Breast epithelium (tissue), 4 donors: Measurements from ENCODE around the gene TOP1. TPM values are rescaled to one million over a fixed set of nuclear protein-coding genes. Genes with fewer than 3 reads are reported as not detected.

Experiments
- DNase-seq, 2 donors: peaks; one replicate each; pipeline ENCODE4 v3.0.0-alpha.2; 2019; ENCODE audit warnings: low spot score in 2 of 2
- H3K27ac ChIP-seq, 2 donors: fragments of 200-600 bp; sonication (generic) in 1 of 2; one replicate each; pipeline ENCODE4 v1.5.1; 2016 to 2019; ENCODE audit warnings: mild to moderate bottlenecking in 1 of 2
- H3K27me3 ChIP-seq, 2 donors: fragments of 200-600 bp; sonication (generic) in 1 of 2; one replicate each; pipeline versions ENCODE4 v1.5.1 to v1.6.0; 2017 to 2019; ENCODE audit warnings: control low read depth in 1 of 2, mild to moderate bottlenecking in 1 of 2
- H3K36me3 ChIP-seq: fragments of 200-600 bp; one replicate; pipeline ENCODE4 v1.5.1; 2019
- H3K4me1 ChIP-seq, 2 donors: fragments of 200-600 bp; sonication (generic); one replicate each; pipeline ENCODE4 v1.5.1; 2016 to 2019; ENCODE audit warnings: control low read depth in 1 of 2
- H3K4me3 ChIP-seq, 3 donors: fragments of 200-600 bp; sonication (generic); 1 replicate in 2 of 3; 2 replicates in 1 of 3; pipeline ENCODE4 v1.5.1; 2016 to 2019; ENCODE audit warnings: mild to moderate bottlenecking in 3 of 3, moderate library complexity in 2 of 3
- H3K9me3 ChIP-seq, 2 donors: fragments of 200-600 bp; sonication (generic) in 1 of 2; one replicate each; pipeline ENCODE4 v1.5.1; 2016 to 2019; ENCODE audit warnings: control low read depth in 1 of 2
- CTCF ChIP-seq, 3 donors: fragments of 450-650 bp; IDR thresholded peaks; one replicate each; pipeline ENCODE4 v1.5.1; 2016 to 2017; ENCODE audit warnings: antibody characterized with exemption in 3 of 3, mild to moderate bottlenecking in 3 of 3, moderate library complexity in 3 of 3
- POLR2A ChIP-seq: fragments of 450-650 bp; IDR thresholded peaks from one replicate; pipeline ENCODE4 v1.6.1; 2016; ENCODE audit warnings: antibody characterized with exemption, mild to moderate bottlenecking, moderate library complexity
- POLR2AphosphoS5 ChIP-seq, 3 donors: sonication (generic); formaldehyde crosslinking; IDR thresholded peaks; one replicate each; pipeline ENCODE4 v1.6.1; 2017; ENCODE audit warnings: antibody characterized with exemption in 3 of 3
- intact Hi-C: fragments of 100-400 bp; cut with DNase I; formaldehyde crosslinking; loops from one replicate; pipeline ENCODE4 v1.15.1; 2023; ENCODE audit warnings: low total_unique reads
- total RNA-seq, 3 donors: library from RNA; depleted of rRNA; stranded (reverse); fragments of >200 nt; gene quantifications; one replicate each; pipeline ENCODE4 v1.1.0, GENCODE V29; 2016

TOP1 gene
- total RNA-seq, 3 donors from 2014 or later: 24.0 to 41.6 (median 40.3) TPM

- no peak for DNase-seq
- H3K4me1 ChIP-seq: no peaks in the 10 kb centered on the region
- no peaks in the 10 kb centered on the region for H3K27me3 ChIP-seq
- no peak overlapping the region for H3K4me3 ChIP-seq
- TF ChIP-seq CTCF (IDR thresholded peaks at IDR 0.05) (no peak), POLR2AphosphoS5 (IDR thresholded peaks at IDR 0.05) (no peak), POLR2A (no peak)
- intact Hi-C loops: no loop called here
- H3K27ac ChIP-seq: no peak overlapping the region
- peaks cover 15% of the 10 kb centered on the region for H3K36me3 ChIP-seq
- no peaks in the 10 kb centered on the region for H3K9me3 ChIP-seq
Observed at GRCh38 chr20:41118632-41119031, 90.0 kb downstream of the TOP1 start.

- H3K27me3 ChIP-seq: no peaks in the 10 kb centered on the region
- no peak overlapping the region for H3K4me3 ChIP-seq
- H3K27ac ChIP-seq: peak overlapping the region in 1 of 2 donors; percentile 0
- H3K4me1 ChIP-seq: no peaks in the 10 kb centered on the region
- intact Hi-C loops: no loop called here
- no peak for DNase-seq
- H3K9me3 ChIP-seq: no peaks in the 10 kb centered on the region
- H3K36me3 ChIP-seq: peaks cover 7% of the 10 kb centered on the region
- TF ChIP-seq POLR2A: no peak
- TF ChIP-seq CTCF (IDR thresholded peaks at IDR 0.05): no peak
- TF ChIP-seq POLR2AphosphoS5 (IDR thresholded peaks at IDR 0.05): no peak
Observed at GRCh38 chr20:41119614-41120561, 91.3 kb downstream of the TOP1 start.

- no peak for DNase-seq
- Histone ChIP-seq H3K27me3 (no peaks in the 10 kb centered on the region), H3K4me1 (no peaks in the 10 kb centered on the region), H3K36me3 (no peaks in the 10 kb centered on the region), H3K27ac (no peak overlapping the region), H3K9me3 (no peaks in the 10 kb centered on the region), H3K4me3 (no peak overlapping the region)
- intact Hi-C loops: no loop called here
- no peak for TF ChIP-seq POLR2A
- no peak for TF ChIP-seq CTCF (IDR thresholded peaks at IDR 0.05)
- TF ChIP-seq POLR2AphosphoS5 (IDR thresholded peaks at IDR 0.05): no peak
Observed at GRCh38 chr20:41121399-41121798, 92.8 kb downstream of the TOP1 start.

GRCh38 chr20:41123631-41124030 lies 95.0 kb downstream of the TOP1 start:
- Histone ChIP-seq H3K9me3 (no peaks in the 10 kb centered on the region), H3K36me3 (no peaks in the 10 kb centered on the region), H3K4me3 (no peak overlapping the region), H3K27ac (no peak overlapping the region), H3K27me3 (no peaks in the 10 kb centered on the region), H3K4me1 (no peaks in the 10 kb centered on the region)
- intact Hi-C loops: no loop called here
- DNase-seq: no peak
- no peak for TF ChIP-seq POLR2AphosphoS5 (IDR thresholded peaks at IDR 0.05)
- no peak for TF ChIP-seq CTCF (IDR thresholded peaks at IDR 0.05)
- TF ChIP-seq POLR2A: no peak

- intact Hi-C loops: no loop called here
- Histone ChIP-seq H3K27me3 (no peaks in the 10 kb centered on the region), H3K27ac (no peak overlapping the region), H3K36me3 (no peaks in the 10 kb centered on the region), H3K9me3 (no peaks in the 10 kb centered on the region), H3K4me3 (no peak overlapping the region), H3K4me1 (no peaks in the 10 kb centered on the region)
- no peak for TF ChIP-seq POLR2A
- TF ChIP-seq CTCF (IDR thresholded peaks at IDR 0.05): no peak
- no peak for TF ChIP-seq POLR2AphosphoS5 (IDR thresholded peaks at IDR 0.05)
- no peak for DNase-seq
Observed at GRCh38 chr20:41124451-41125094, 96.0 kb downstream of the TOP1 start.
